Natural killer cell (primary cell): ENCODE measurements around the gene TMEM218. TPM values are rescaled to one million over a fixed set of nuclear protein-coding genes. Genes with fewer than 3 reads are reported as not detected.
A peak's percentile ranks its signal among the peaks of the same experiment; 100 is the strongest.

Source experiments
- ATAC-seq, 3 donors: fragments of 150-1000 bp in 2 of 3; fragments of 200-7000 bp in 1 of 3; cut with Tn5 transposase; 1 replicate in 1 of 3; 2 replicates in 2 of 3; pipeline ENCODE4 v1.10.0; 2021; ENCODE audit warnings: mild to moderate bottlenecking in 2 of 3, moderate library complexity in 2 of 3
- DNase-seq, 2 donors: peaks; one replicate each; pipeline versions ENCODE4 v3.0.0 to v3.0.0-alpha.2; 2013 to 2021; ENCODE audit warnings: mixed read lengths in 1 of 2
- H3K27ac ChIP-seq: one replicate; pipeline ENCODE4 v1.5.1; 2013; ENCODE audit warnings: mild to moderate bottlenecking, low read length
- H3K27me3 ChIP-seq: one replicate; pipeline ENCODE4 v1.6.1; 2013; ENCODE audit warnings: low read length; ENCODE audit not compliant: control insufficient read depth, insufficient read depth
- H3K36me3 ChIP-seq: one replicate; pipeline ENCODE4 v1.6.1; 2013; ENCODE audit warnings: low read length; ENCODE audit not compliant: control insufficient read depth, insufficient read depth
- H3K4me1 ChIP-seq: one replicate; pipeline ENCODE4 v1.6.1; 2013; ENCODE audit warnings: low read length; ENCODE audit not compliant: control insufficient read depth, insufficient read depth
- H3K4me3 ChIP-seq: one replicate; pipeline ENCODE4 v1.5.1; 2013; ENCODE audit warnings: low read length
- H3K9me3 ChIP-seq: one replicate; pipeline ENCODE4 v1.6.1; 2013; ENCODE audit warnings: low read length; ENCODE audit not compliant: control insufficient read depth, insufficient read depth
- H3K27ac Mint-ChIP-seq, 2 donors: one replicate each; pipeline ENCODE4 v1.8.0; 2022; ENCODE audit warnings: mild to moderate bottlenecking in 2 of 2, mixed read lengths in 2 of 2, moderate library complexity in 1 of 2
- H3K27me3 Mint-ChIP-seq, 2 donors: one replicate each; pipeline ENCODE4 v1.8.0; 2022; ENCODE audit warnings: low read depth in 2 of 2, mixed read lengths in 2 of 2
- H3K36me3 Mint-ChIP-seq: one replicate; pipeline ENCODE4 v1.8.0; 2022; ENCODE audit warnings: mixed read lengths
- H3K4me1 Mint-ChIP-seq, 2 donors: one replicate each; pipeline ENCODE4 v1.8.0; 2022; ENCODE audit warnings: mixed read lengths in 2 of 2
- H3K4me3 Mint-ChIP-seq: one replicate; pipeline ENCODE4 v1.8.0; 2022; ENCODE audit warnings: mild to moderate bottlenecking, moderate library complexity, mixed read lengths
- H3K9me3 Mint-ChIP-seq, 2 donors: one replicate each; pipeline ENCODE4 v1.8.0; 2022; ENCODE audit warnings: mixed read lengths in 2 of 2
- WGBS: methylation state at CpG from one replicate; pipeline ENCODE4 v1.1.7; 2013; ENCODE audit warnings: missing lambda C conversion rate; ENCODE audit not compliant: insufficient coverage; 5-methylcytosine and 5-hydroxymethylcytosine counted together
- intact Hi-C: fragments of 100-400 bp; cut with micrococcal nuclease; formaldehyde crosslinking; loops from one replicate; pipeline ENCODE4 v1.14.2; 2022
- total RNA-seq, 4 donors: library from RNA; stranded (reverse); fragments of 120-200 nt in 1 of 4; gene quantifications; one replicate each; pipeline versions ENCODE4 v1.2.3 to v1.2.4, GENCODE V29; 2013 to 2022
- TF ChIP-seq, protein P1 (sequence below): fragments of 200-600 bp; IDR thresholded peaks from one replicate; pipeline ENCODE4 v1.8.0; 2022; ENCODE audit warnings: antibody characterized with exemption

The TMEM218 gene
- total RNA-seq, 3 donors from 2014 or later (not counting 1 experiment from before 2014, with no cell fraction given), result 10.0 to 14.2 (median 12.1) TPM

DNA sequence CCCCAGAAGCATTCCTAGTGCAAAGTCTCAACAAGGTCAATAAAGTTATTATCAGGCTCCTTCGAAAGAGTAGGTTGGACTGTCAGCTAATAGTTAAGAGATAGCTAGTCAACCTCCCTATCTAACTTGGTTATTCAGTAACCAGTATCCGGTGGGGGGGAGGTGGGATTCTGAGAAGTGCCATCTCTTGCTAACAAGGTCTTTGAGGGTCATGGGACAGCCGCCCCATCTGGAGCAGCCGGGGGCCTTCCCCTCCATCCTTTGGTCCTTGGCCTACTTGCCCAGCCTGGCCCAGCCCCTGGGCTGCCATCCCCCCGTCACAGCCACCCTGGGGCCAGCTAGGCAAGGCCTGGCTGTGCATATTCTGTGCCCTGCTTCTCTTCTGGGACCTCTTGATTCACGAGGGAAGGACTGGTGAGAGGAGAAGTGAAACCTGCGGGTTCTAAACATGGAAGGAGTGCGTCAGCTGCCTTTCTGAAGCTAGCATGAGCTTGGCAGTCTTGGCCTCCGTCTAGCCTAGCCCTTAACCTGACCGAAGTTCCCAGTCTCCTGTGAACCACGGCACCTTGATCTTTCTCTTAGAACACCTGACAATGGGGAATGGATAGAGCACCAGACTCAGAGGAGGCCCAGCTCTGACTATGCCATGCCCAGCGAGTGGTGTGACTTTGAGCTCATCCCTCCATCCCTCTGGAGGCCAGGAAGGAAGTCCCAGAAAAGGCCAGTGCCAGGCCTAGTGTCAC is 39.0 kb downstream of the TMEM218 start:
- peak in 1 of 2 donors; percentile 8 for DNase-seq
- no peaks in the 10 kb centered on the region for H3K9me3 Mint-ChIP-seq
- H3K27me3 Mint-ChIP-seq, result peaks cover 2 to 10% of the 10 kb centered on the region in 2 donors

DNA sequence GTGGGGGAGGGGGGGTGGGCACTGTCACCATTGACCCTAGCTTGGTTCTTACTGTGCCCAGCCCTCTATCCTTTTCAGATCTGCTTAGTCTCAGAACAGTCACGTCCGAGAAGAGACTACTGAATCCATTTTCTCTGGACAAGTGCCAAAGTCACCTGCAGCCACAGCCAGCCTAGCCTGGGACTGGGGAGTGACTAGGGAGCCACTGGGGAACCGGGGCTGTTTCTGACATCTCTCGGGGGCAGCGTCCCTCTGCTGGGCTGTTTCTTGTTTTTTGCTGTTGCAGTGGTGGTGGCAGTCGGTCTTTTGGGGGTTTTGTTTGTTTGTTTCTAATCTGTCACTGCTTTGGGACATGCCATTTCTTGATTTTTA is 39.6 kb downstream of the TMEM218 start:
- 87% methylated on average over 6 of the region's 6 CpGs for WGBS
- DNase-seq (no peak), ATAC-seq (no peak)
- peak overlapping the region in 1 of 2 donors; percentile 87 for H3K27ac Mint-ChIP-seq
- Histone ChIP-seq H3K9me3 (no peaks in the 10 kb centered on the region), H3K27me3 (no peaks in the 10 kb centered on the region), H3K4me3 (no peak overlapping the region), H3K27ac (peak overlapping the region; percentile 26), H3K36me3 (no peaks in the 10 kb centered on the region), H3K4me1 (peaks cover 53% of the 10 kb centered on the region)
- no peak overlapping the region for H3K4me3 Mint-ChIP-seq
- H3K9me3 Mint-ChIP-seq, result no peaks in the 10 kb centered on the region
- H3K27me3 Mint-ChIP-seq, result peaks cover 2 to 10% of the 10 kb centered on the region in 2 donors
- intact Hi-C loops, result no loop called here
- peaks cover 9 to 36% of the 10 kb centered on the region in 2 donors for H3K4me1 Mint-ChIP-seq
- no peaks in the 10 kb centered on the region for H3K36me3 Mint-ChIP-seq
- TF ChIP-seq, protein P1, sequence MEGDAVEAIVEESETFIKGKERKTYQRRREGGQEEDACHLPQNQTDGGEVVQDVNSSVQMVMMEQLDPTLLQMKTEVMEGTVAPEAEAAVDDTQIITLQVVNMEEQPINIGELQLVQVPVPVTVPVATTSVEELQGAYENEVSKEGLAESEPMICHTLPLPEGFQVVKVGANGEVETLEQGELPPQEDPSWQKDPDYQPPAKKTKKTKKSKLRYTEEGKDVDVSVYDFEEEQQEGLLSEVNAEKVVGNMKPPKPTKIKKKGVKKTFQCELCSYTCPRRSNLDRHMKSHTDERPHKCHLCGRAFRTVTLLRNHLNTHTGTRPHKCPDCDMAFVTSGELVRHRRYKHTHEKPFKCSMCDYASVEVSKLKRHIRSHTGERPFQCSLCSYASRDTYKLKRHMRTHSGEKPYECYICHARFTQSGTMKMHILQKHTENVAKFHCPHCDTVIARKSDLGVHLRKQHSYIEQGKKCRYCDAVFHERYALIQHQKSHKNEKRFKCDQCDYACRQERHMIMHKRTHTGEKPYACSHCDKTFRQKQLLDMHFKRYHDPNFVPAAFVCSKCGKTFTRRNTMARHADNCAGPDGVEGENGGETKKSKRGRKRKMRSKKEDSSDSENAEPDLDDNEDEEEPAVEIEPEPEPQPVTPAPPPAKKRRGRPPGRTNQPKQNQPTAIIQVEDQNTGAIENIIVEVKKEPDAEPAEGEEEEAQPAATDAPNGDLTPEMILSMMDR, result no peak

More for the DNA sequence above, 39.0 kb downstream of the TMEM218 start:
- Histone ChIP-seq H3K9me3 (no peaks in the 10 kb centered on the region), H3K27ac (peak overlapping the region; percentile 33), H3K4me3 (no peak overlapping the region), H3K36me3 (no peaks in the 10 kb centered on the region), H3K27me3 (no peaks in the 10 kb centered on the region), H3K4me1 (peaks cover 53% of the 10 kb centered on the region)
- 69% methylated on average over 11 of the region's 12 CpGs for WGBS
- TF ChIP-seq, protein P1, result no peak
- peak in 1 of 3 donors; percentile 31 for ATAC-seq
- H3K4me1 Mint-ChIP-seq, result peaks cover 9 to 36% of the 10 kb centered on the region in 2 donors
- H3K36me3 Mint-ChIP-seq, result no peaks in the 10 kb centered on the region
- intact Hi-C loops, result no loop called here
- peak overlapping the region in 1 of 2 donors; percentile 87 for H3K27ac Mint-ChIP-seq
- H3K4me3 Mint-ChIP-seq, result no peak overlapping the region

DNA sequence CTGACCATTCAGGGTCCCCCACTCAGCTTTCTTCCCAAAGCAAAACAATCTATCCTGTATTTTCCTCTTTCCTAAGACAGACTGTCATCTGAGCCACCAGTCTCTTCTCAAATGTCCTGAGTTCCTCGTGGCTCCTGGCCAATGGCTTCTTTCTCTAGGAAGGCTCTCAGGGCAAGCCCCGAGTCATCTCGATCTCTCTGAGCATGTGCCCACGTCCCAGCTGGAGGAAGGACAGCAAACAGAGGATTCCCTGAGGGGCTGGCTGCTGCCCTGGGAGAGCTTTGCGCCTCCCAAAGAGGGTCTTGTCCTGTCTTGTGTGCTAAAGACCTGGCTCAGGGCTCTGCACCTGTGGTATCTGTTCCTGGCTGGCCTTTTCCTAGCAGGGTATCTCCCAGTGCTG is 40.0 kb downstream of the TMEM218 start:
- Mint-ChIP-seq H3K27me3 (peaks cover 2 to 10% of the 10 kb centered on the region in 2 donors), H3K9me3 (no peaks in the 10 kb centered on the region), H3K4me1 (peaks cover 9 to 36% of the 10 kb centered on the region in 2 donors), H3K4me3 (no peak overlapping the region), H3K36me3 (no peaks in the 10 kb centered on the region), H3K27ac (peak overlapping the region in 1 of 2 donors; percentile 87)
- Histone ChIP-seq H3K4me1 (peaks cover 53% of the 10 kb centered on the region), H3K9me3 (no peaks in the 10 kb centered on the region), H3K4me3 (no peak overlapping the region), H3K36me3 (no peaks in the 10 kb centered on the region), H3K27me3 (no peaks in the 10 kb centered on the region), H3K27ac (peak overlapping the region; percentile 12)
- DNase-seq (no peak), ATAC-seq (no peak)
- 67% methylated on average over 5 of the region's 5 CpGs for WGBS
- intact Hi-C loops, result no loop called here
- TF ChIP-seq, protein P1, result no peak
